ENCODE results near the gene TMSB10. TPM values are rescaled to one million over a fixed set of nuclear protein-coding genes. Genes with fewer than 3 reads are reported as not detected.

Gene TMSB10
- total RNA-seq, 1 donor from 2014 or later, result 925 TPM

DNA sequence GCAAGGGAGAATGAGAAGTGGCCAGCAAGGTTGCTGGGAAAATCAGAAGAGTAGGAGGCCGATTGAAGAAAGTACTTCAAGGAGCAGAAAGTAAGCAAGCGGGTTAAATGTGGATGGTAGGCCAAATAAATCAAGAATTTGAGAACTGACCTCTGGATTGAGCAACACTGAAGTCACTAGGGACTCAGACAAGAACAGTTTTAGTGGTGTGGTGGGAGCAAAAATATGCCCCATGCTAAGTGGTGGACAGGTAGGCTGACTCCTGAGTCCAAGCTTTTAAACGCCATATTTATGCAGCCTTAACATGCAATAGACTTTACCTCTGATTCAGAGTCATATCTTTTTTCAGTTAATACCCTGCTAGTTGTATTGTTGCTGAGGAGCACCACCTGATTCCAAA is 29.1 kb upstream of the TMSB10 start:
- ATAC-seq (ENCODE audit: low read depth) (no peak), DNase-seq (no peak)
- no peaks in the 10 kb centered on the region for H3K27me3 Mint-ChIP-seq
- no peak overlapping the region for H3K4me3 Mint-ChIP-seq
- intact Hi-C loops (cut with micrococcal nuclease), result no loop called here
- no peaks in the 10 kb centered on the region for H3K9me3 Mint-ChIP-seq
- TF ChIP-seq, protein P1, sequence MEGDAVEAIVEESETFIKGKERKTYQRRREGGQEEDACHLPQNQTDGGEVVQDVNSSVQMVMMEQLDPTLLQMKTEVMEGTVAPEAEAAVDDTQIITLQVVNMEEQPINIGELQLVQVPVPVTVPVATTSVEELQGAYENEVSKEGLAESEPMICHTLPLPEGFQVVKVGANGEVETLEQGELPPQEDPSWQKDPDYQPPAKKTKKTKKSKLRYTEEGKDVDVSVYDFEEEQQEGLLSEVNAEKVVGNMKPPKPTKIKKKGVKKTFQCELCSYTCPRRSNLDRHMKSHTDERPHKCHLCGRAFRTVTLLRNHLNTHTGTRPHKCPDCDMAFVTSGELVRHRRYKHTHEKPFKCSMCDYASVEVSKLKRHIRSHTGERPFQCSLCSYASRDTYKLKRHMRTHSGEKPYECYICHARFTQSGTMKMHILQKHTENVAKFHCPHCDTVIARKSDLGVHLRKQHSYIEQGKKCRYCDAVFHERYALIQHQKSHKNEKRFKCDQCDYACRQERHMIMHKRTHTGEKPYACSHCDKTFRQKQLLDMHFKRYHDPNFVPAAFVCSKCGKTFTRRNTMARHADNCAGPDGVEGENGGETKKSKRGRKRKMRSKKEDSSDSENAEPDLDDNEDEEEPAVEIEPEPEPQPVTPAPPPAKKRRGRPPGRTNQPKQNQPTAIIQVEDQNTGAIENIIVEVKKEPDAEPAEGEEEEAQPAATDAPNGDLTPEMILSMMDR (IDR thresholded peaks at IDR 0.05), result no peak
- peaks cover 2% of the 10 kb centered on the region for H3K36me3 Mint-ChIP-seq (ENCODE audit: low read depth)
- ChIA-PET CTCF (interaction anchor here (2.3 kb wide), 1 partner anchor 49 kb away, joined by 10 read pairs; no protein-coding TSS in a partner anchor), POLR2A (interaction anchor here (1.0 to 2.0 kb wide), 3 partner anchors 12 to 29 kb away, joined by 3 to 10 read pairs (median 5); partner anchors contain the start of gene TMSB10)
- no peak overlapping the region for H3K27ac Mint-ChIP-seq
- peaks cover 23% of the 10 kb centered on the region for H3K4me1 Mint-ChIP-seq

DNA sequence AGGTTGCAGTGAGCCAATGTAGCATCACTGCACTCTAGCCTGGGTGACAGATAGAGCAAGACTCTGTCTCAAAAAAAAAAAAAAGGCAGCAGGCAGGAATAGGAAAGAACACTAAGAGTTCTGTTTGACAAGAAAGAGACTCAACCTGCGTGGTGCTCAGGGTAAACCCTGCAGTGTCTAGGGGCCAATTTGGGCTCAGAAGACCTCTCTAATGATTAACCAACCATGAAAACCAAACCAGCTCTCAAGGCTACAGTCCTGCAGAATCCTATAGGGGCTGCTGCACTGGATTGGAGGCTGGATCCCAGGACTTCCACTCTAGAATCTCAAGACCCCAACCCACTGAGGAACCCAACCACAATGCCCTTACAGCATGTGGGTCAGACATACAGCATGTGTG is 27.0 kb upstream of the TMSB10 start:
- ChIA-PET CTCF (interaction anchor here (1.0 kb wide), 1 partner anchor 20 kb away, joined by 4 read pairs; no protein-coding TSS in a partner anchor), POLR2A (interaction anchor here (1.4 to 5.0 kb wide), 5 partner anchors 10 to 64 kb away, joined by 3 to 85 read pairs (median 20); partner anchors contain the start of gene TMSB10)
- H3K4me3 Mint-ChIP-seq, result no peak overlapping the region
- peaks cover 37% of the 10 kb centered on the region for H3K4me1 Mint-ChIP-seq
- TF ChIP-seq, protein P1 (IDR thresholded peaks at IDR 0.05), result no peak
- no peak overlapping the region for H3K27ac Mint-ChIP-seq
- H3K27me3 Mint-ChIP-seq, result no peaks in the 10 kb centered on the region
- H3K36me3 Mint-ChIP-seq (ENCODE audit: low read depth), result peaks cover 4% of the 10 kb centered on the region
- intact Hi-C loops (cut with micrococcal nuclease), result loop anchor here (2.0 kb wide), 1 partner anchor 62 kb away; no protein-coding TSS in a partner anchor
- no peak for ATAC-seq (ENCODE audit: low read depth)
- no peak for DNase-seq
- H3K9me3 Mint-ChIP-seq, result no peaks in the 10 kb centered on the region

DNA sequence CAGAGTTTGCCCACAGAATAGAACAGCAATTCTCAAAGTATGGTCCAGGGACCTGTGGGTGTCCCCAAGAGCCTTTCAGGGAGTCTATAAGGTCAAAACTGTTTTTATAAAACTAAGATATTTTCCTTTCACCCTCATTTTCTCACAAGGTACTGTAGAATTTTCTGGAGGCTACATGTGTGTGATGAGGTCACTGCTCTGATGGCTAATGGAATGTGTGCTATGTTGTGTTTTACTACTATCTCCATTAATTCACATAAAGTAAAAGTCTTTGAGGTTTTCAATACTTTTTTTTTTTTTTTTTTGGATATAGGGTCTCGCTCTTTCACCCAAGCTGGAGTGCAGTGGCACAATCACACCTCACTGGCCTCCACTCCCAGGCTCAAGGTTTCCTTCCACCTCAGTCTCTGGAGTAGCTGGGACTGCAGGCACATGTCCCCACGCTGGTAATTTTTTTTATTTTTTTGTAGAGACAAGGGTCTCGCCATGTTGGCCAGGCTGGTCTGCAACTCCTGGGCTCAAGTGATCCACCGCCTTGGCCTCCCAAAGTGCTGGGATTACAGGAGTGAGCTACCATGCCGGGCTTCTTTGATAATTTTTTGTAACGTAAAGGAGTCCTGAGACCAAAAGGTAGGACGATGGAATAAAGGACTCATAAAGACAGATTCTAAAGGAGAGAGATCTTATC is 26.4 kb upstream of the TMSB10 start:
- Mint-ChIP-seq H3K36me3 (ENCODE audit: low read depth) (peaks cover 4% of the 10 kb centered on the region), H3K4me3 (peak overlapping the region; percentile 85), H3K27ac (no peak overlapping the region), H3K4me1 (peaks cover 37% of the 10 kb centered on the region), H3K27me3 (no peaks in the 10 kb centered on the region), H3K9me3 (no peaks in the 10 kb centered on the region)
- ChIA-PET CTCF (interaction anchor here (1.3 to 5.2 kb wide), 6 partner anchors 8 to 138 kb away, joined by 4 to 68 read pairs (median 6); partner anchors contain the start of gene TMSB10), POLR2A (interaction anchor here (0.7 to 5.0 kb wide), 9 partner anchors 10 to 67 kb away, joined by 4 to 85 read pairs (median 20); partner anchors contain the start of gene TMSB10)
- TF ChIP-seq, protein P1 (IDR thresholded peaks at IDR 0.05), result no peak
- no peak for ATAC-seq (ENCODE audit: low read depth)
- no peak for DNase-seq
- intact Hi-C loops (cut with micrococcal nuclease), result loop anchor here (1.0 to 2.0 kb wide), 2 partner anchors 8 to 62 kb away; no protein-coding TSS in a partner anchor

DNA sequence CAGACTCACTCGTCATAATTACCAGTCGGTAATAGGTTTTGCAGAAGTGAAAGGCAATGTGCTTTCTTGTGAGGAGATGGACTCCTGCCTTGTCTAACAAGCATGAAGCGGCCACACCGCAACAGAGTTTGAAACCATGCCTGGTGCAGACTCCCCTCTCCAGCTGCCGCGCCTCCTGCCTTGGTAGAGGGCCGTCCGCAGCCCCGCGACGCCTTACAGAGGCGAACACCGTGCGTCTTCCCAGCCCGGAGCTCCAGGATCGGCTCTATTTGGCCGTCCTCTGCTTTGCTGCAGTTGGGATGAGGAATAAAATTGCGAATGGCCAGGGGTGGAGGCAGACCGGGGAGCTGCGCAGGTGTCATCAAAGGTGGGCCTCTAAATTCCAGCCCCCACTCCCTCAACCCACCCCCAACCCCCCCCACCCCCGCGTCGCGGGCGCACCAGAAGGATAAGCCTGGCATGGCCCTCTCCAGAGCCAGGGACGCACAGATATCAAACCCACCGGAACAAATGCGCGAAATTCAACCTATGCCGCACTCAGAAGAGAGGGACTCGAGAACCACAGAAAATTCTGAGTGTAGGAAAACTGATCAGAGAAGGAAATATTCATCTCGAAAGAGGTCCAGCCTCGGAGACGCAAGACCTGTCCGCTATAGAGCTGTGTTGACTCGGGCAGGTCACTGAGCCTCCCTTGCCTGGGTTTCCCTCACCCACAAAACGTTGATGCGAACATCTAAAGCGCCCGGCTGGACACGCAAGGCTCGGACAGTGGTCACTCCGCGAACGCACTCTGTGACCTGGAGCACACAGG is 25.7 kb upstream of the TMSB10 start:
- ATAC-seq (ENCODE audit: low read depth) (peak; percentile 67), DNase-seq (peak; percentile 44)
- ChIA-PET CTCF (interaction anchor here (0.9 to 5.2 kb wide), 11 partner anchors 9 to 387 kb away, joined by 3 to 68 read pairs (median 6); partner anchors contain the start of gene TMSB10), POLR2A (interaction anchor here (0.7 to 5.0 kb wide), 12 partner anchors 9 to 67 kb away, joined by 3 to 85 read pairs (median 10); partner anchors contain the start of gene TMSB10)
- Mint-ChIP-seq H3K27ac (peak overlapping the region; percentile 76), H3K4me1 (peaks cover 37% of the 10 kb centered on the region), H3K36me3 (ENCODE audit: low read depth) (peaks cover 2% of the 10 kb centered on the region), H3K9me3 (no peaks in the 10 kb centered on the region), H3K27me3 (no peaks in the 10 kb centered on the region), H3K4me3 (peak overlapping the region; percentile 85)
- TF ChIP-seq, protein P1 (IDR thresholded peaks at IDR 0.05), result no peak
- intact Hi-C loops (cut with micrococcal nuclease), result loop anchor here (1.0 to 5.0 kb wide), 8 partner anchors 8 to 408 kb away; partner anchors contain the start of gene DNAH6
